Medulla oblongata (tissue), 1 donor: ENCODE data around the gene CACTIN.
"Not testable (repeated sequence)": the region's sequence is repeated elsewhere in the genome, so short reads cannot be mapped to it uniquely, and the experiment has no call there.

Experiments
- DNase-seq: peaks from one replicate; pipeline ENCODE4 v3.0.0-alpha.2; 2015; ENCODE audit errors: extremely low spot score

The CACTIN gene

DNA sequence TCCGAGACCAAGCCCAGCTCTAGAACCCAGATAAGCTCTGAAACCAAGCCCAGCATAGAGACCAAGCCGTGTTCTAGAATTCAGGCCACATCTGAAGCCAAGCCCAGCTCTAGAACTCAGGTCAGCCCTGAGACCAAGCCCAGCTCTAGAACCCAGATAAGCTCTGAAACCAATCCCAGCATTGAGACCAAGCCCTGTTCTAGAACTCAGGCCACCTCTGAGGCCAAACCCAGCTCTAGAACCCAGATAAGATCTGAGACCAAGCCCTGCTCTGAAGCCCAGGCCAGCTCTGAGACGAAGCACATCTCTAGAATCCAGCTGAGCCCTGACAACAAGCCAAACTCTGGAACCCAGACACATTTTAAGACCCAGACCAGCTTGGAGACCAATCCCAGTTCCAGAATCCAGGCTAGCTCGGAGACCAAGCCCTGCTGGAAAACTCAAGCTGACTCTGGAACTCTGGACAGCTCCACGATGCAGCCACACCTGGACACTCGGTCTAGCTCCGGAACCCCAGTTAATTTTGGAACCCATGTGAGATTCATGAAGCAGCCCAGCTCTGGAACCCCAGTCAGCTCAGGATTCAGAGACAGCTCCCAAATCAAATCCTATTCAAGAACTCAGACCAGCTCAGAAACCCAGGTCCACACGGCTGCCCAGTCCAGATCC, 35.5 kb downstream of the CACTIN start:
- DNase-seq: no peak

DNA sequence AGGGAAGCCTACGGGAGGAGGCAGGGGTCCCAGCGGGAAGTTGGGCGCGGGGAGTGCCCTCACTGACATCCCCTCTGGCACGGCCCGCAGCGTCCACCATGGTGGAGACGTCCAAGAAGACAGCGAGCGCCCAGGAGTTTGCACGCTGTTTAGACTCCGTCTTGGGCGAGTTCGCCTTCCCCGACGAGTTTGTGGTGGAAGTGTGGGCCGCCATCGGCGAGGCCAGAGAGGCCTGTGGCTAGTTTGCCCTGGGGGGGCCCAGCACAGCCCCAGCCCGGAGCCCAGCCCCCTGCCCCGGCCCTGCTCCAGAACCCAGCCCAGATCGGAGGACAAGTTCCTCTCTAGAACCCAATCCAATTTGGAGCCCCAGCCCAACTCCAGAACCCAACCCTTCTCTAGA, 36.6 kb downstream of the CACTIN start:
- DNase-seq: no peak

DNA sequence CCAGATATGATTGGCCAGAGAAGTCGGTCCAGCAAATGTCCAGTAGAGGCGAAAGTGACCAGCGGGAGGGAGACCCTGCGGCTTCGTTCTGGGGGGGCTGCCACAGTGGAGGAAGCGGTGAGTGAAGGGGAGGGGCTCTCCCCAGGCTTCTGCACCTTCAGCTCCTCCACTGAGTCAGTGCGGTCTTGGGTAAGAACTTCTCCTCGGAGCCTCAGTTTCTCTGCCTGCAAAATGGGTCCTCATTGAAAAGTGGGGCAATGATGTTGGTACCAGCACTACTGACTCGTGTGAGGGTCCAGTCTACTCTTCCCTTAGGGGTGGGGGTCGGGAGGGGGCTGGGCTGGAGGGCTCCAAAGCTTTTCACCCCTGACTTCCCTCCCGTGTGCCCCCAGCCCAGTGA, 37.2 kb downstream of the CACTIN start:
- DNase-seq: no peak

DNA sequence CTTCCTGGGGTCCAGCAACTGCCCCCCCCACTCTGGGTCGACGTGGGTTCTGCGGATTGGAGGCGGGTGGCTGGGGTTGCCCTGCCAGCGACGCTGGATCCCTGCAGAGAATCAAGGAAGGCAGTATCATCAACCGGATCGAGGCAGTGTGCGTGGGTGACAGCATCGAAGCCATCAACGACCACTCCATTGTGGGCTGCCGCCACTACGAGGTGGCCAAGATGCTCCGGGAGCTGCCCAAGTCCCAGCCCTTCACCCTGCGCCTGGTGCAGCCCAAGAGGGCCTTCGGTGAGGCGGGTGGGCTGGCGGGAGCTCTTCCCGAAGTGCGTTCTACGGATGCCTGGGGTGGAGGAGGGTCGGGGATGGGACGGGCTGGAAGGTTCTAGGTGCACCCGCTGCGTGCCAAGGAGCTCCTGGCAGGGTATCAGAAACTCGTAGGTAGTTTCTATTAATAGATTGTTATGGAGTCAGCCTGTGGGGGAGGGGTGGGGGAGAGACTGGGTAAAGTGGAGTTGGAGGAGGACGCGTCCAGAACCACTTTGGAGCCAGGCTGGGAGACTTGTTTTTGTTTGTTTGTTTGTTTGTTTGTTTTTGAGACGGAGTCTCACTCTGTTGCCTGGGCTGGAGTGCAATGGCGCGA, 39.8 kb downstream of the CACTIN start:
- DNase-seq: no peak

DNA sequence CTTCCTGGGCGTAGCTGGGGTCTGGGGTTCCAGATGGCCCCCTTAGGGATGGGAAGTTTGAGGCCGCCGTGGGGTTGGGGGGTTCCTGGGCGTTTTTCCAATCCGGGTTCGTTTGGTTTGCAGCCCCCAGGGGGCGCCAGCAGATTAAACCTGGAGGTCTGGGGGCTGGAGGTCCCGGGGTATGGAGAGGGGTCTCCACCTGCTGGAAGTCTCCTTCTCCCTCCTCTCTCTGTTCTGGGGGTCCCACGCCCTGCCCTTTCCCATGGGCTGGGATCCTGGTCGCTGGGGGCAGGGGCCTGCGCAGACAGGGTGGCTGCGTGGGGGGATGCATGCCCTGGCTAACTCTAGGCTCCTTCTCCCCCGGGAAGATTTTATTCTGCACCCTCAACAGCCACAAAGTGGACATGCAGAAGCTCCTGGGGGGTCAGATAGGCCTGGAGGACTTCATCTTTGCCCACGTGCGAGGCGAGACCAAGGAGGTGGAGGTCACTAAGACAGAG, 40.4 kb downstream of the CACTIN start:
- DNase-seq: no peak

DNA sequence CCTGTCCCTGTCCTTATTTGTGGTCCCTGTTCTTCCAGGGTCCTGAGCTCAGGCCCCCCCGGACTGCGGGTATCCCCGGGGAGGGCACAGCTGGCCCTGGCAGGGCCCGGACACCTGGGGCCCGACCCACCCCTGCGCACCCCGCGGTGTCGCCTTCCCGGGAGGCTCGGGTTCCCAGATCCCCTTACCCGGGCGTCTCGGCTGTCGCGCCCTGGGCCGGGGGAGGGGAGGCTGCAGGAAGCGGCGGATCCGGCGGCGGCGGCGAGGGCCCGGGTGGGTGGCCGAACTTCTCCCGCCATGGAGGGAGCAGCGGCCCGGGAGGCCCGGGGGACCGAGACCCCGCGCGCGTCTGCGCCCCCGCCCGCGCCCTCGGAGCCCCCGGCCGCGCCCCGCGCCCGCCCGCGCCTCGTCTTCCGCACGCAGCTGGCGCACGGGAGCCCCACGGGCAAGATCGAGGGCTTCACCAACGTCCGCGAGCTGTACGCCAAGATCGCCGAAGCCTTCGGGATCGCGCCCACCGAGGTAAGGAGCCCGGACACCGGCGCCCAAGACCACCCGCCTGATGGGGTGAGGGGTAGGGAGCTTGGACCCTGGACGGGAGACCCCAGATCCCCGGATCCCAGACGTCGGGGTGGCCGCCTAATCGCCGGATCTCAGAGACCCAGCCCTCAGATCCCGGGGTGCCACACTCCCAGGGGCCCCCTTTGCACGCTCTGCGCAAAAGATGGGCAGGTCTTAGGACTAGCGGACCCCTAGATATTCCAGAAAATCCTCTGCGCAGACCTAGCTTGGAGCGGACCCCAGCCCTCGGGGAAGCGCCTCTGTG, 41.1 kb downstream of the CACTIN start, which contains the start of gene GIPC3:
Gene GIPC3, plus strand, starts transcription at position 178 of the 826 bp plus-strand sequence. Its CDS starts 120 bp downstream, at position 298.
- no peak for DNase-seq

DNA sequence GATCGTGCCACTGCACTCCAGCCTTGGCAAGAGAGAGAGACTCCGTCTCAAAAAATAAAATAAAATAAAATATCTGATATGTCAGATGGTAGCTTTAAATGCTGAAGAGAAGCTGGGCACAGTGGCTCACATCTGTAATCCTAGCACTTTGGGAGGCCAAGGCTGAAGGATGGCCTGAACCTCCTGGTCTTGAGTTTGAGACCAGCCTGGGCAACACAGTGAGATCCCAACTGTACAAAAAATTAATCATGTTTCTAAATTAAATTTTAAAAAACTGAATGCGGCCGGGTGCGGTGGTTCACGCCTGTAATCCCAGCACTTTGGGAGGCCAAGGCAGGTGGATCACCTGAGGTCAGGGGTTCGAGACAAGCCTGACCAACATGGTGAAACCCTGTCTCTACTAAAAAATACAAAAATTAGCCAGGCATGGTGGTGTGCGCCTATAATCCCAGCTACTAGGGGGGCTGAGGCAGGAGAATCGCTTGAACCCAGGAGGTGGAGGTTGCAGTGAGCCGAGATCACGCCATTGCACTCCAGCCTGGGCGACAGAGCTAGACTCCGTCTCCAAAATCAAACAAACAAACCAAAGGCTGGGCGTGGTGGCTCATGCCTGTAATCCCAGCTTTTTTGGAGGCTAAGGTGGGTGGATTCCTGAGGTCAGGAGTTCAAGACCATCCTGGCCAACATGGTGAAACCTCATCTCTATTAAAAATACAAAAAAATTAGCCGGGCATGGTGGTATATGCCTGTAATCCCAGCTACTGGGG, 42.4 kb downstream of the CACTIN start:
- not testable (repeated sequence) for DNase-seq

DNA sequence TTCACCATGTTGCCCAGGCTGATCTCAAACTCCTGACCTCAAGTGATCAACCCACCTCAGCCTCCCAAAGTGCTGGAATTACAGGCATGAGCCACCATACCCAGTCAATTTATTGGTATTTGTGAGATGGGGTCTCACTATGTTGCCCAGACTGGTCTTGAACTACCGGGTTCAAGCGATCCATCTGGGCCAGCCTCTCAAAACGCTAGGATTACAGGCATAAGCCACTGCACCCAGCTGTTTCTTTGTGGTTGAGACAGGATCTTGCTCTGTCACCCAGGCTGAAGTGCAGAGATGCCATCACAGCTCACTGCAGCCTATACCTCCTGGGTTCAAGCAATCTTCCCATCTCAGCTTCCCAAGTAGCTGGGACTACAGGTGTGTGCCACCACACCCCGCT, 44.8 kb downstream of the CACTIN start:
- DNase-seq: not testable (repeated sequence)

DNA sequence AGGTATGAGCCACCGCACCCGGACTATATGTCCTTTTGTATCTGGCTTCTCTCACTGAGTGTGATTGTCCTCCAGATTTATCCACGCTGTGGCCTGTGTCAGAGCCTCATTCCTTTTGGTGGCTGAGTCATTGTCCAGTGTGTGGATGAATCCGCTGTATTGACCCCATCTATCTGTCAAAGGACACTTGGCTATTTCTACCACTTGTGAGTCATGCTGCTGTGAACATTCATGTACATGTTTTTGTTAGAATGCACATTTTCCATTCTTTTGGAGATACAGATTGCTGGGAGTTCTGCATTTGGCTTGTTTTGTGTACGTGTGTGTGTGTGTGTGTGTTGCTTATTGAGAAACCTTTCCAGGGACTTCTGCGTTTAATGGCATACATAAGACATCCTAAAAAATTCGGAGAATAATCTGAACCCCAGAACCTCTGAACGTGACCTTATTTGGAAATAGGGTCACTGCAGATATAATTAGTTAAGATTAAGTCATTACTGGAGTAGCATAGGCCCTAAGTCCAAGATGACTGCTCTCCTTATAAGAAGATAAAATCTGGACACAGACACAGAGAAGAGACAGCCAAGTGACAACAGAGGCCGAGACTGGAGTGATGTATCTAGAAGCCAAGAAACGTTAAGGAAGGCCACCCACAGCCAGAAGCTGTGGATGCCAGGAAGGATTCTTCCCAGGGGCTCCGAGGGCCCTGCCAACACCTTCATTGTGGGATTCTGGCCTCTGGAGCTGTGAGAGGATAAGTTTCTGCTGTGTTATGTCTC, 46.2 kb downstream of the CACTIN start:
- DNase-seq: peak; percentile 18

DNA sequence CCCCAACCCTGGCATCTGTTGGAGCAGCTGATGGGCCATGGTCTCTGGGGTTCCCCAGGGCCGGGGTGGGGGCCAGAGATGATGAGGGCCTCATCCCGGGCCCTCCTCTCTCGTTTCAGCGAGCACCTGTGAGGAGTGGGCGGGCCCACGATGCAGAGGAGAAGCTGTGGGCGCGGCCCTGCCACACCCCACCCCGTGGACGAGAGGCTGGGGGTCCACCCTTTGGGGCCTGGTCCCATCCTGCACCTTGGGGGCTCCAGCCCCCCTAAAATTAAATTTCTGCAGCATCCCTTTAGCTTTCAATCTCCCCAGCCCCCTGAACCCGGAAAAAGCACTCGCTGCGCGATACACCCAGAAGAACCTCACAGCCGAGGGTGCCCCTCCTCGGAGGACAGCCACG, 48.2 kb downstream of the CACTIN start:
- no peak for DNase-seq

DNA sequence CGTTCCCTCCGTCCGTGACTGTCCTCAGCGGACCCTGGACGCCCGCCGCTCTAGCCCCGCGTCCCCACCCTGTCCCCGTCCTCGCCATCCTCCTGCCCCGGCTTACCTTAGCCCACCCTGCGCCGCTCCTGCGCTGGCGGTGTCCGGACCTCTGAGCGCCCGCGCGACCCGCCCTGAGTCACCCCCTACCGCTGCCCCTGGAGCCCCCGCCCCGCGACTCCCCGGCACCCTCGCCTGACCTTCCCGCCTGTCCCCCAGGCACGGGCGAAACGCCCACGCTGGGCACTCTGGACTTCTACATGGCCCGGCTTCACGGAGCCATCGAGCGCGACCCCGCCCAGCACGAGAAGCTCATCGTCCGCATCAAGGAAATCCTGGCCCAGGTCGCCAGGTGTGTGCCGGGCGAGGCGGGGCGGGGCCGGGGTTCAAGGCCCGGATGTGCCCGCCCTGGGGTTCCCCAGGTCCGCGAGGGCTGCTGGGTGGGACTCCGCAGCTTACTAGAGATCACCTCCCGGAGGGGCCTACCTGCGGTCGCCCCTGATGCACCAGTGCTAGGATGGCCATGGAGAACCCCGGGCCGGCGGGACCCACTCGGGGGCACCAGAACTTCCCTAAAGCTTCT, 48.8 kb downstream of the CACTIN start:
- no peak for DNase-seq

DNA sequence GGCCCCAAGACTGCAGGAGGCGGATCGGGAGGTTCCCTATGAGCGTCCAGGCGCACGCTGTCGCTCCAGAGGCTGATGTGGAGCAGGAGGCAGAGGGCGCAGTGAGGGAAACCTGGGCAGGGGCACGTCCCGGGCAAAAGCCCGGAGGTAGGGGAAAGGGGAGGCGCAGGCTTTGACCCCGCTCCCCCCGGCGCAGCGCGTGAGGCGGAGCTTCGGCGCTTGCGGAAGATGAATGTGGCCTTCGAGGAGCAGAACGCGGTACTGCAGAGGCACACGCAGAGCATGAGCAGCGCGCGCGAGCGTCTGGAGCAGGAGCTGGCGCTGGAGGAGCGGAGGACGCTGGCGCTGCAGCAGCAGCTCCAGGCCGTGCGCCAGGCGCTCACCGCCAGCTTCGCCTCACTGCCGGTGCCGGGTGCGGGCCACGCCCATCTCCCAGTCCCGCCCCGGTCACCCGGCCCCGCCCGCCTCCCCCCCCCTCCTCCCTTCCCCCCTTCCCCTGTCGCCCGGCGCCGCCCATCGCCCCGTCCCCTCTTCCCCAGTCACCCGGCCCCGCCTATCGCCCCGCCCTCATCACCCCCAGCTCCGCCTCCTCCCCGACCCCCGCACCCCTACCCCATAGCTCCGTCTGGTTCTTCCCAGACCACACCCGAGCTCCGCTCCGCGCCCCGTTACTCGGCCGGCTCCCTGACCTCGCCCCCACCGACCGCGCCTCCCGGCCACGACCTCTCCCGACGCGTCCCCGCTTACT, 49.7 kb downstream of the CACTIN start:
- DNase-seq: no peak

DNA sequence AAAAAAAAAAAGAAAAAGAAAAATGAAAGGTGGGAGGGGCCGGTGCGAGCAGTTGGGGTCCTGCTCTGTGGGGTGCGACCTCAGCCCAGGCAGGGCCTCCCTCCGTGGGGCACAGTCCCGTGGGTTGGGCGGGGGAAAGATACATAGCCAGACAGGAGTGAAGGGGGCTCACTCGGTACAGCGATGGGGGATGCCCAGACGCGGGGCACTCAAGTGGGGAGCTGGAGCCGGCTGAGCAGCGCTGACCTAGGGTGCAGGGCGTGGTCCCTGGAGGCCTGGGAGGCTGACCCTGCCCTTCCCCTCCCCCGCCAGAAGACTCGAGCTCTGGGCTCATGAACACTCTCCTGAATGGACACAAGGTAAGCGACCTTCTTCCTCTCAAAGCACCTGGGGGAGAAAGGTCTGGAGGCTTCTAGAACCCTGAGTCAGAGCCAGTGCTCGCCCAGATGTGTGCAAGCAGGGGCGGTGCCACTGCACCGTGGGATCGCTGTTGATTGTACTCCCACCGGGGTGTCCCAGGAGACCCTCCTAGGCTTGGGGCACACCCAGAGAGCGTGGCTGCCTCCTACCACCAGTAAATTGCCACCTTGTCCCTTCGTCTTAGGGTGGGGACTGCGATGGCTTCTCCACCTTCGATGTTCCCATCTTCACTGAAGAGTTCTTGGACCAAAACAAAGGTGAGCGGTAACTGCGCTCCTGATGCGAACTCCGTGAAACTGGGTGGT, 50.5 kb downstream of the CACTIN start:
- DNase-seq: no peak

DNA sequence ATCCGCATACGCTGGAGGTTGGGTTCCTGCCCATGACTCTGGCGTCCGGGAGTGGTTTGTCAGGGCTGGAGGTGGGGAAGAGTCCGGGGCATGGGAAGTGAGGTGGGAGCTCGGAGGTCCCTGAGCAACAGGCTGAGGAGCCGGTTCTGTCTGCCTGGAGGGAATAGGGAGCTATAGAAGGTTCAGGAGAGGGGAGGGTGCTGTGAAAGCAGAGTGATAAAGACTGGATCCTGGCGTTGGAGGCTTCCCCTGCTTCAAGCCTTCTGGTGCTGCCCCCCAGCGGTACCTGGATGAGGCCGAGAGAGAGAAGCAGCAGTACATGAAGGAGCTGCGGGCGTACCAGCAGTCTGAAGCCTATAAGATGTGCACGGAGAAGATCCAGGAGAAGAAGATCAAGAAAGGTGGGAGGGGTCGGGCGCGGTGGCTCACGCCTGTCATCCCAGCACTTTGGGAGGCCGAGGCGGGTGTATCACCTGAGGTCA, 51.3 kb downstream of the CACTIN start:
- DNase-seq: peak; percentile 15

DNA sequence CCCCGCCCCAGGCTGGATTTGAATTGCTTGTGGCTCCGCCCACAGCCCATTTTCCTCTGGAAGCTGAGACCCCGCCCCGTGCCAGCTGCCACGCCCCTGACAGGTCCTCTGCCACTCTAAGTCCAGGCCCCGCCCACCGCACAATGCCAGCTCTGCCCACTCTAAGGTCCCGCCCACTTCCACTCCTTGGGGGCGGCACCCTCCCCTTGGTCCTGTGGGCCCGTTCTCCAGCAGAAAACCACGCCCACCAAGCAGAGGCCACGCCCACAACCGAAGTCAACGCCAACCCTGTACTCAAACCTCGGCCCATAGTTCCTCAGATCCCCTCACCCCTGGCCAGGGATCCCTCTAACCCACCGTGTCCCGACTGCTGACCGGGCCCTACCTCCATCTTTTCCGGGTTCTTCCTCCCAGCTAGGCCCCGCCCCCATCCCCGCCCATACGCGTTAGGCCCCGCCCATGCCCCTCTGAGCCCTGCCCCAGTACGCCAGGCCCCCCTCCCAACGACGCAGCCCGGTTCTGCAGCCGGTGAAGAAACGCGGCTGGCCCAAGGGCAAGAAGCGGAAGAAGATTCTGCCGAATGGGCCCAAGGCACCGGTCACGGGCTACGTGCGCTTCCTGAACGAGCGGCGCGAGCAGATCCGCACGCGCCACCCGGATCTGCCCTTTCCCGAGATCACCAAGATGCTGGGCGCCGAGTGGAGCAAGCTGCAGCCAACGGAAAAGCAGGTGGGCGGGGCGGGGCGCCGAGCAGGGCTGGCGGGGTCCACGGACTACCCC, 52.5 kb downstream of the CACTIN start:
- peak; percentile 81 for DNase-seq

DNA sequence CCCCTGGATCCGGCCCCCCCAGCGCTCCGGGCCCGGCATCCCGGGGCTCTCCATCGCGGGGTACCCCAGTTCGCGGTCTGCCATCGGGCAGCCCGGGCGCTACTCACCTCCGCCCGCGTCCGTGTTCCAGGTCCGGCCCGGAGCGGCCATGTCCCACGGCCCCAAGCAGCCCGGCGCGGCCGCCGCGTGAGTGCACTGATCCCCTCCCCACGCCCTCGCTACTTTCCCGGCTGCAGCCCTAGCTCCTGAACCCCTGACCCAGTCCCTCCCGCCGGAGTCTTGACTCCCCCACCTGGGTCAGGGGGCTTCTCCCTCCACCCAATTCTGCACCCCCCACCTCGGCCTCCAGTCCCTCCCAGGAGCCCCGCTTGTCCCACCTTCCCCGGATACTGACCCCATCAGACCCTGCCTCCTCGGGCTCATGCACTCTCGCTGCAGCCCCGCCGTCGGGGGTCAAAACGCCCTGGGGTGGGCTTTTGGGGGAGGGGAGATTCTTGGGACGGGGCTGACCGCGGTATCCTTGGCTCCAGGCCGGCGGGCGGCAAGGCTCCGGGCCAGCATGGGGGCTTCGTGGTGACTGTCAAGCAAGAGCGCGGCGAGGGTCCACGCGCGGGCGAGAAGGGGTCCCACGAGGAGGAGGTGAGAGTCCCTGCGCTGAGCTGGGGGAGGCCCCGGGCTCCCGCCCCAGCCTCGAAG, 53.3 kb downstream of the CACTIN start:
- DNase-seq: no peak

DNA sequence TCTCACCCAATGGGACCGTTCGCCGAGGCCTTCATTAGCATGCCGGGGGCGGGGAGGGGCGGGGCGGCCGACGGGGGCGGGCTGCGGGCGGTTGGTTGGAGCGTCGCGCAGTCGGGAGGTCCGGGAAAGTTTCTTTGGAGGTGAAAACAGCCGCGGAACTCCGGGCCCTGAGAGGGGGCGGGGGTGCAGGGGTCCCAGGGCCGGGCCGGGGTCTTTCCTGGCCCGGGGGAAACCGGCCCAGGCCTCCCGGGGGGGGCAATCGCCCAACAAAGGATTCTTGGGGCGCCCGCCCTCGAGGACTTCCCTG, 53.8 kb downstream of the CACTIN start, which contains the start of gene HMG20B:
Gene HMG20B, plus strand, starts transcription at position 90 of the 307 bp plus-strand sequence. CDS start 366 bp downstream, outside the sequence.
- no peak for DNase-seq
